ENCODE results near the gene KDELR3. TPM values are rescaled to one million over a fixed set of nuclear protein-coding genes. Genes with fewer than 3 reads are reported as not detected.

KDELR3 gene
- total RNA-seq, 1 donor from 2014 or later, result 0.94 TPM

- DNase-seq, result no peak
Measured at GRCh38 chr22:38523029-38523428, 55.1 kb downstream of the KDELR3 start.

DNA sequence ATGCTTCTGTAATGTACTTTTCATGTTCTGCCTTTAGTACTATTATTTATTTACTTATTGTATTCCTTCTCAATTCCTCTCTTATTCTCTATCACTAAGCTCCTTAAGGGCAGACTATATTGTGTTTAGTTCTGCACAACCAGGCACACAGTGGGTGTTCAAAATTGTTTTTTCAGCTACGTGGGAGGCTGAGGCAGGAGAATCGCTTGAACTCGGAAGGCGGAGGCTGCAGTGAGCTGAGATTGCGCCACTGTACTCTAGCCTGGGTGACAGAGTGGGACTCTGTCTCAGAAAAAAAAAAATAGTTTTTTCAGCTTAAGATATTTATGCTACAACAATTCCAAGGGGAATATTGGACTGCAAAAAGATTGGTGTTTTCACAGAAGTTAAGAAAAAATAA is 55.6 kb downstream of the KDELR3 start:
- DNase-seq, result no peak

GRCh38 chr22:38524429-38524828 is 56.5 kb downstream of the KDELR3 start:
- DNase-seq, result no peak

DNA sequence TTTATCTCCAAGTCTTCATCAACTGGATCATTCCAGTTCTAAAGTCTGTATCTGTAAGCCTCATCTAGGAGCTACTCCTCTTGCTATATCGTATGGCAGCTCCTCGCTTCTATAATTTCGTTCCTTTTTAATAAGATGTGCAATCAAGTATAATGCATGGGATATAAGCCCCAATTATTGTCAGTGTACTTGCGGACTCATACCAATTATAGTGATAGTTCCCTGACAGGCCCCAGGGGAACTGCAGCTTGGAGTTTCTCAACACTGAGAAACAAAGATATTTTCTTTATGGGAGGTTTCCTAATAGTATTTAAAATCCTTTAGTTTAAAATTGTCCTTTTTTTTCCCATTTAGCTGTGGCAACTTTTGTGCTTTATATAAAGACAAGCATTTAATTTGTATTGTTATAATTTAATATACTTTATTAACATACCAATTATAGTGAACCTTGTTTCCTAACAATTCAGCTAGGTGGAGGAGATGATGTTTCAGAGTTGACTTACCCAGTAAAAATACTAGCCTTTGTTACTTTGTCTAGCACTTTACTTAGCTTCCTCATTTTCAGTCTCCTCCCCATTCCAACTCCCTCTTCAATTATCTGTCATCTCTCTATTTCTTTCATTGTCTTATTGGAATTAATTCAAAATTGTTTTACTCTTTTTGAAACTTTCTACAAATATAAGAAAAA is 63.5 kb downstream of the KDELR3 start:
- DNase-seq, result no peak

Other genes starting within 250 kb of the KDELR3 start
- 10.9 TPM for gene TMEM184B, start 195.1 kb upstream of the KDELR3 start, total RNA-seq
- 172 TPM for gene CSNK1E, start 150.7 kb upstream of the KDELR3 start, total RNA-seq
- gene KCNJ4, start 12.9 kb upstream of the KDELR3 start, total RNA-seq, result 9.7 TPM
- 646 TPM for gene DDX17, start 38.2 kb downstream of the KDELR3 start, total RNA-seq
- gene DMC1, start 102.1 kb downstream of the KDELR3 start, total RNA-seq, result 4.1 TPM
- 3.7 TPM for gene FAM227A, start 188.3 kb downstream of the KDELR3 start, total RNA-seq
- gene CBY1, start 188.5 kb downstream of the KDELR3 start, total RNA-seq, result 16.5 TPM
- gene TOMM22, start 213.9 kb downstream of the KDELR3 start, total RNA-seq, result 54.7 TPM
- 66.1 TPM for gene JOSD1, start 232.8 kb downstream of the KDELR3 start, total RNA-seq
- gene GTPBP1, start 237.8 kb downstream of the KDELR3 start, total RNA-seq, result 32.1 TPM